ES-I3 (cell line): ENCODE measurements around the gene FAM168A.

ENCODE experiments used
- H3K36me3 ChIP-seq: 2 replicates; pipeline ENCODE4 v1.6.1; 2013; ENCODE audit warnings: mild to moderate bottlenecking, low read length, control low read depth, moderate library complexity; ENCODE audit not compliant: insufficient read depth
- H3K4me1 ChIP-seq: 2 replicates; pipeline ENCODE4 v1.6.1; 2013; ENCODE audit warnings: mild to moderate bottlenecking, control low read depth, low read length; ENCODE audit not compliant: insufficient read depth
- H3K9ac ChIP-seq: 2 replicates; pipeline ENCODE4 v1.6.1; 2013; ENCODE audit warnings: low read depth, mild to moderate bottlenecking, low read length, moderate library complexity
- H3K9me3 ChIP-seq: 2 replicates; pipeline ENCODE4 v1.6.1; 2013; ENCODE audit warnings: mild to moderate bottlenecking, low read length, moderate library complexity; ENCODE audit not compliant: control insufficient read depth, insufficient read depth

The FAM168A gene

DNA sequence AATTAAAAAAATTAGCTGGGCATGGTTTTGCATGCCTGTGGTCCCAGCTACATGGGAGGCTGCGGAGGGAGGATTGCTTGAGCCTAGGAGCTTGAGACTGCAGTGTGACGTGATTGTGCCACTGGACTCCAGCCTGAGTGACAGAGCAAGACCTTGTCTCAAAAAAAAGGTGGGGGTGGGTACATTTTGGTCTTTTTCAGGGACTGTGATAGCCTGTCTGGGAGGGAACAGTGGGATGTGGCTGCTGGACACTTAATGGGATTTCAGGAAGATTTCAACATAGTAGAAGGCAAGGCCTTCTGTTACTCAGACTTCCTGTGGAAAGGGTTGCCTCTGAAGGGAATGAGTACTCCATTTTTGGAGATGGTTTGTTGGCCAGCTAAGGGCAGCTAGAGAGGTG lies 181.1 kb downstream of the FAM168A start:
- H3K36me3 ChIP-seq = peaks cover 3% of the 10 kb centered on the region
- H3K9me3 ChIP-seq = no peaks in the 10 kb centered on the region
- peaks cover 8% of the 10 kb centered on the region for H3K4me1 ChIP-seq
- H3K9ac ChIP-seq = no peak overlapping the region

DNA sequence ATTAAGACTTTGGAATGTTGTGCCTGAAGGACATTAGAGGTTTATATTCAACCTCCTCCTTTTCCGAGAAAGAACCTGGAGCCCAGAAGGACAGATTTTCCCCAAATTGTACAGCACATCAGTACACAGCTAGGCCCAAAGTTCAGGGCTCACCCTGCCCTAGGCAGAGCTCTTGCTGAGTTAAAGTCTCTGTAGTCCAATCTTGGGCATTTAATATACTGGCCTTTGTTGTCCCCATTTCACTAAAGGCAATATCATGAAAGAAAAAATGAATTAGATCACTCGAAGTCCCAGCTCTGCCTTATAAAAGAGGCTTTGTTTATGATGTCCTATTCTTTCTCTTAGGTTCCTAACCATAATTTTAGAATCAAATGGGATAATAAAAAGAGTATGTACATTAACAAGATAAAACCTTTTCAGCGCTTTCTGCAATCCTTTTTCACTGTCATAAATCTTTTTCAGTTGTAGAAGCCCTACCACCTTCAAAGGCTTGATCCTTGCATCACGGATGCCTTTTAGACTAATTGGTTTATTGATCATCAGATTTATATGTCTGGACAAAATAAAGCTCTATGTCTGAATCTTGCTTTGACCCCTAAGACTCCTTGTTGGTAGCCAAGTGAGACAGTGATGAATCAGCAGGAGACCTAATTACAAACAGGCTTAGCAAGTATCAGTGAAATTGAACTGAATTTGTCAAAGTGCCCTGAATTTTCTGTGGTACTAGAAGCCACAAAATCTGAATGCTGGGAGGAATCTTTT lies 181.9 kb downstream of the FAM168A start:
- Histone ChIP-seq H3K36me3 (peaks cover 3% of the 10 kb centered on the region), H3K9ac (no peak overlapping the region), H3K4me1 (peaks cover 3% of the 10 kb centered on the region), H3K9me3 (no peaks in the 10 kb centered on the region)

DNA sequence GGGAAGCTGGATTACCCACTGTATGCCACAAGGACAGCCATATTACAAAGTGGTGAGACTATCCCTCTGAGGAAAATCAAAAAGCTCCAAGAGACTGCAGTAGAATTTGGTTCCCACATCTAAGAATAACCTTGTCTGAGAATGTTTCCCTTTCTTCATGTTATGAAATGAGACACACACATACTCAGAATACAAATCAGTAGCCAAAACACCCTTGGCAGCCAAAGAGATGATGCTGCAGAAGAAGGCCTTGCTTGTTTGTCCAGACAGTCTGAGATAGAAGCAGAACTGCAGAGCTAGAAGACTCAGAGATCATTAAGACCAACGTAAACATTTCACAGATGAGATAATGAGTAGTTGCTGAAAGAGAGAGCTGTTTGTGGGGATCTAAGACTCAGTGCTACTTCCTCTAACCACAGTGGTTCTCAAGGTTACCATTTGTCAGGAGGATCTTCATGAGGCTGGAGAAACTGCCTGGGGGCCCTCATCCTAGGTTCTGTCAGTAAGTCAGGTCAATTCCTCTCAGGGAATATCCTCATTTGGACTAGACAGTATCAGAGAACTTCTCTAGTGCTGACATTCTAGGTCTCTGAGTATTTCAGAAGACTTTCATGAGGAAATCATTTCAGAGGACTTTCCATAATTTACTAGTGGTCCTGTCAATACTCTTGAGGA lies 182.8 kb downstream of the FAM168A start:
- H3K36me3 ChIP-seq = peaks cover 3% of the 10 kb centered on the region
- no peaks in the 10 kb centered on the region for H3K9me3 ChIP-seq
- peaks cover 3% of the 10 kb centered on the region; the same call in 1 of the 2 replicates for H3K4me1 ChIP-seq
- H3K9ac ChIP-seq = no peak overlapping the region

DNA sequence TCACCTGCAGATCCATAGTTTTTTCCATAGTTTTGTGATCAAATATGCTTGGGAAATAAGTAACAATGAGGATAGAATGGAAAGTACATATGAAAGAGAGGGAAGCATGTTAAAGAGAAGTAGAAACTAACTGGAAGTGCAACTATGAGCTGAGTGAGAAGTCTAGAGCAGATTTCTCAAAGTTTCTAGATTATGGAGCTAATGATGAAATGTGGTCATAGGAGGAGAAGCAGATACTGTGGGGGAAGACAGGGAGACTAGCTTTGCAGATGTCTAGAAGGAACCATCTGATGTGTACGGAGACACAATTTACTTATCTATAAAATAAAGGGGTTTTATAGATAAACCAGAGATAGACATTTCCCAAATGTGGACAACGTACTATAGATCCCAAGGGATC lies 184.7 kb downstream of the FAM168A start:
- H3K9me3 ChIP-seq = no peaks in the 10 kb centered on the region
- H3K4me1 ChIP-seq = peaks cover 3% of the 10 kb centered on the region; the same call in 1 of the 2 replicates
- peaks cover 3% of the 10 kb centered on the region for H3K36me3 ChIP-seq
- no peak overlapping the region for H3K9ac ChIP-seq

DNA sequence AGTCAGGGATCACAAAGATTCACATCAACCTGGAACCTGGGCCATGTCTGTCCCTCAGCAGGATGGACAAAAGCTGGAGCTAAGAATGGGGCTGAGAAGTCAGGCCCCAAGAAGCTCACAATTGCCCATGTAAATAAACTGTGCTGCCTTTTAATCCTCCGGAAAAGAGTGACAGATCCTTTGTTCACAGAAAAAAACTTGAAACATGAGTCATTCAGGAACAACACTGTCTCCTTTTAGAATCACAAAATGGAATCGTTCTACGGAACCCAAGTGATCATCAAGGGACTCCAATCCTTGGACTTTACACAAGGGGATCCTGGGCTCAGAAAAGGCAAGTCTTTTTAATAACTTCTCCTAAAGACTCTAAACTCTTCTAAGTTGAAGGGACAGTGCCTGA lies 185.6 kb downstream of the FAM168A start:
- no peaks in the 10 kb centered on the region for H3K9me3 ChIP-seq
- H3K4me1 ChIP-seq = peaks cover 3% of the 10 kb centered on the region; the same call in 1 of the 2 replicates
- no peak overlapping the region for H3K9ac ChIP-seq

DNA sequence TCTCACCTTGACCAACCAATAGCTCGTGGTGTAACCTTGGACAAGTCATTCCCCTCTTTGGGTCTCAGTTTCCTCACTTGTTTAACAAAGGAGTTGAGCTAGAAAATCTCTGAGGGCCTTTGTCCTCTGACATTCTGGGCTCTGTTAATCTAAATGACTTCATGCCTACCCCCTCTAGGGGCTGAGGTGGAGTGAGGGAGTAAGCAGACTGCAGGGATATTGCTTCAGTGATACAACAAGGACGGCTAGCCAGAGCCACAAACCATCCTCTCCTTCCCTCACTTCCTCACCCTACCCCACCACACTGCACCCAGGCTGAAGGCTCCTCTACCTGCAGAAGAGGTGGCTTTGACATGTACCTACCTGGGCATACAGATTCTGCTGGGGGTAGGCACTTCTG lies 186.9 kb downstream of the FAM168A start:
- Histone ChIP-seq H3K9ac (no peak overlapping the region), H3K9me3 (no peaks in the 10 kb centered on the region), H3K36me3 (no peaks in the 10 kb centered on the region; the same call in none of the 2 replicates), H3K4me1 (peaks cover 3% of the 10 kb centered on the region; the same call in 1 of the 2 replicates)

More for the DNA sequence above, 185.6 kb downstream of the FAM168A start:
- H3K36me3 ChIP-seq = no peaks in the 10 kb centered on the region; the same call in 1 of the 2 replicates

DNA sequence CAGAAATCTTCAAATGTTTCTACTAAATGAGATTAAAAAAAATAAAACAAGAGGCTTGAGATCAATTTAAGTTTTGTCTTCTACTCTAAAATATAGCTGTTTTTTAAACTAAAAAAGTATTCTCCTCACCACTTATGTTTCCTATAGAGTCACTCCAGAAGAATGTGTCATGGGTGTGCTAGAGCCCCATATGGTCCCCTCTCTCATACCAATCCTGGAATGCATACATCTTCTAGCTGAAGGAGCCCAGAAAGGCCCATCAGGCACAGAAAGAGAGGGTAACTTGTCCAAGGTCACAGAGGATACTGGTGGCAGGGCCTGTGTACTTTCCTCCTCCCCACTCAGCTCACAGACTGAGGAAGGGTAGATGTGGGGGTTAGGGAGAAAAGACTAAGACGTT lies 187.3 kb downstream of the FAM168A start:
- peaks cover 3% of the 10 kb centered on the region; the same call in 1 of the 2 replicates for H3K4me1 ChIP-seq
- no peaks in the 10 kb centered on the region for H3K9me3 ChIP-seq
- H3K9ac ChIP-seq = no peak overlapping the region
- no peaks in the 10 kb centered on the region; the same call in none of the 2 replicates for H3K36me3 ChIP-seq

DNA sequence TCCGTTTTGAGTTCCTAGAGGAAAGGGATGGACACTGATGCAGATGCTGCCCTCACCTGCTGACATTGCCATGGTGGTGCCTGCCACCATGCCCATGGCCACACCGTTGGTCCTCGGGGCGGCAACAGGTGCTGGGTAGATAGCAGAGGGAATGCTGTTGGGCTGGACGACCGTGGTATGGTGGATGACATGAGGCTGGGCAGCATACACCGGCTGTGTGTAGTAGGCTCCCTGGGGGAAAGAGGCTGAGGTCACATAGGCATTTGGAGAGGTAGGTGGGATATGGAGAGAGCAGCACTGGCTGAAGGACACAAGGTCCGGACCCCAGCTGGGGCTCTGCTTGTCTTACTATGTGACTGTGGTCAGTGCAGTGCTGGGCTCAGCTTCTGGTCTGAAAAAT lies 188.5 kb downstream of the FAM168A start:
- no peaks in the 10 kb centered on the region for H3K9me3 ChIP-seq
- H3K9ac ChIP-seq = no peak overlapping the region
- peaks cover 3% of the 10 kb centered on the region; the same call in 1 of the 2 replicates for H3K4me1 ChIP-seq
- no peaks in the 10 kb centered on the region; the same call in none of the 2 replicates for H3K36me3 ChIP-seq

DNA sequence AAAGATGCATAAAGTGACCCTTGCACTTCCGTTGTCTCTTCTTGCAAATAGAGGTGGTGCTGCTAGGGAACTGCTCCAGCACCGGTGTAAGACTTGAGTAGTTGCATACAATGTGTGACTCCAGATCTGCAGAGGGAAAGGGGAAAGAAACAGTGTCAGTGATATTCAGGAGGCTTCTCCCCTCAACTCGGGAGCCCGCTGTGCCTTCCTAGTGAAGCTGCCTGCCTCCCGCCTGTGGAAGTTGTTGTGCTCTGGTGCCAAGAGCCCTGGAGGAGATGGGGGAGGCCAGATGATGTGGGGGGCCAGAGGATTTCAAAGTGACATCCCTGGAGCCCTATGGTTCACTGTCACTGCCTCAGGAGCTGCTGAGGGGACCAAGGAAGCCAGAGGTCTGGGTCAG lies 191.3 kb downstream of the FAM168A start:
- Histone ChIP-seq H3K9ac (no peak overlapping the region), H3K4me1 (peaks cover 11% of the 10 kb centered on the region; the same call in 1 of the 2 replicates), H3K9me3 (no peaks in the 10 kb centered on the region), H3K36me3 (no peaks in the 10 kb centered on the region; the same call in none of the 2 replicates)

DNA sequence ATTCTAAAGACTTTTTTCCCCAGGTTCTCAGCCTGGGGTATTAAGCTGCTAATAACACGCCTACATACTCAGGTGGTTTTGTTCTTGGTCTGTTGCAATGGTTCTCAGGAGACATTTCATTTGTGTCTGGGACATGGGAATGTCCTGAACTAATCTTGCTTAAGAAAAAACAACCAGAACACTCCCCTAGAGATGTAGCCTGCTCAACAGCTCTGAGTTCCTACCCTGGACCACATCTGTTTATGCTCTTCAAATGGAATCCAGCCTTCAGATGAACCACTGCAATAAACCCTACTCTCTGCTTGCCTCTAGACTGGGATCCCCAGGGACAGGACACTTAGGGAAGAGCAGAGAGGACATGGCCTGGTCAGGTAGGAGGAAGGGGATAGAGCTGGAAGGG lies 191.8 kb downstream of the FAM168A start:
- peaks cover 14% of the 10 kb centered on the region; the same call in 1 of the 2 replicates for H3K4me1 ChIP-seq
- no peaks in the 10 kb centered on the region for H3K9me3 ChIP-seq
- no peak overlapping the region for H3K9ac ChIP-seq
- H3K36me3 ChIP-seq = no peaks in the 10 kb centered on the region; the same call in none of the 2 replicates

DNA sequence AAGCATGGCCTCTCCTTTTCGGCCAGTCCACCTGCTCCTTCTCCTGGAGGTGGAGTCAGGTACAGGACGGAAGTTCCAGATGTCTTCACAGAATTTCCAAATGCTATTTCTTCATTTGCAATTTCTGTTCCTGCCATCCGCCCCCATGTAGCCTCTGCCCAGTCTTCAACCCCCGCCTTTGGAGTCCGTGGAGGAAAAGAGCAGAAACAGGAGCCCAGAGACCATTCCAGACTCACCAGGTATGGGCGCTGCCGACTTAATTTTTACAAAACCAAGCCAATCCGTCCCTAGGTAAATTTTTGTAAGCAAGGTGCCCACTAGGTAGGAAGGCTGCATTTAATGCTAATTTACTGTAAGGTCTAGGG lies 192.8 kb downstream of the FAM168A start:
- Histone ChIP-seq H3K36me3 (no peaks in the 10 kb centered on the region; the same call in 1 of the 2 replicates), H3K4me1 (peaks cover 14% of the 10 kb centered on the region; the same call in 1 of the 2 replicates), H3K9me3 (no peaks in the 10 kb centered on the region), H3K9ac (no peak overlapping the region)

DNA sequence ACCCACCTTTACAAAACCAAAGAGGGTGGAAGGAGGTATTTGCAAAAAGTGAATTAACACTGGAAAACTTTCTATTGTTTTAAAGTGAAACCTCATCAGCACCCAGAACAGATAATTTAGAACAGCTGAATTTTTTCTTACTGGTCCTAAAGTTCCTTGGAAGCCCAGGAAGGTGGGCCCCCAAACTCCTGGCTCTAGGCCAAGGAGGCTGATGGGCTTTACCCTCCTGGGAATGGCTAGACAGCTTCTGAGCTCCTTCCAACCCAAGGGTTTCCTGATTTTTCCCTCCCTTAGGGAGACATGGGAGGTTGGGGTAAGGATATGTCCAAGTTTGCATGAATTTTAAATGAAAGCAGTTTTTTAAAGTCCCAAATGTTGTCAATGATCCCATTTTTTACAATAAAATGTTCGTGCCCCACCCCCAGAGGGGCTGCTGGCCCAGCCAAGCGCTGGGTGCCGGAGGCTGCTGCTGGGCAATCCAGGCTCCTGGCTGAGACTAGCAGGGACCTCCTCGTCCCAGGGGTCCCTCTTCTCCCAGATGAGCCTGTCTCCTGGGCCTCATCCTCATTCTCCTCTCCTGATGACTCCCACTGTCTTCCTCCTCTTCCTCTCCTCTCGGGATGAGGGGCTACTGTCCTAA lies 193.3 kb downstream of the FAM168A start:
- Histone ChIP-seq H3K9me3 (no peaks in the 10 kb centered on the region), H3K9ac (no peak overlapping the region), H3K36me3 (no peaks in the 10 kb centered on the region; the same call in 1 of the 2 replicates), H3K4me1 (peaks cover 14% of the 10 kb centered on the region; the same call in 1 of the 2 replicates)

DNA sequence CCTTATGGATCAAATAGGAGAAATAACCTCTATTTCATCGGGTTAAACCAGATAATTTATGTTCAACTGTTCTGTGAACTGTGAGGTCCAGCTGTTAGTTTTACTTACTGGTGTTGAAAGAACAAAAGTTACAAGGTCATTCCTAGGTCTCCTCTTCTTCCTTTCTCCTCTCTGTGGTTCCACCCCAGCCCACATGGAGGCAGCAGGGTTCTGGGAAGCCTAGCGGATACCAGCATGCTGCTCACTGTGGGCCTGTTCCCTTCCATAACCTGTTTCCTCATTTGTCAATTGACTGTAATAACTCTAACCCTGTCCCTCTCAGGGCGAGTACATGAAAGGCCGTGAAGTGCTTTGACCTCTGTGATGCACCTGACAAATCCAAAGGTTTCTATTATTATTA lies 193.9 kb downstream of the FAM168A start:
- H3K4me1 ChIP-seq = peaks cover 18% of the 10 kb centered on the region; the same call in 1 of the 2 replicates
- H3K9ac ChIP-seq = no peak overlapping the region
- no peaks in the 10 kb centered on the region for H3K9me3 ChIP-seq
- H3K36me3 ChIP-seq = no peaks in the 10 kb centered on the region; the same call in 1 of the 2 replicates

DNA sequence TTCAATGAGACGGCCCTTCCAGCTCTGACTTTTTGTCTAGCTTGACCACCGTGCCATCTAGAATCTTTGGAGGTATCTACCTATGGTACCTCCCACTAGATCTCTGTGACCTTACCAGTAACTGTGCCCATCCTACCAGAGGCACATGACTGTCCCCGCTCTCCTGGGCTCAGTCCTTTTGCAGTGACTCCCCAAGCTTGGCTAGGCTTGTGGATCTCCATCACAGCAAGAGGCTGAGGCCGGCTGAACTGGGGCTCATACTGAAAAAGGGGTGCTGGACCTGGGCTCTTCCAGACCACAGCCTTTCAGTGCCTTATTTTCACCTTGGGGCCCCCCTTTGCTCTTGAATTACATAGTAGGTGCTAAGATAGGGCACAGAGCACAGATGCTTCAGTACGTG lies 194.4 kb downstream of the FAM168A start:
- no peak overlapping the region for H3K9ac ChIP-seq
- peaks cover 22% of the 10 kb centered on the region; the same call in 1 of the 2 replicates for H3K4me1 ChIP-seq
- no peaks in the 10 kb centered on the region; the same call in 1 of the 2 replicates for H3K36me3 ChIP-seq
- H3K9me3 ChIP-seq = no peaks in the 10 kb centered on the region
